ENCODE data around the gene NACA.

NACA gene

DNA sequence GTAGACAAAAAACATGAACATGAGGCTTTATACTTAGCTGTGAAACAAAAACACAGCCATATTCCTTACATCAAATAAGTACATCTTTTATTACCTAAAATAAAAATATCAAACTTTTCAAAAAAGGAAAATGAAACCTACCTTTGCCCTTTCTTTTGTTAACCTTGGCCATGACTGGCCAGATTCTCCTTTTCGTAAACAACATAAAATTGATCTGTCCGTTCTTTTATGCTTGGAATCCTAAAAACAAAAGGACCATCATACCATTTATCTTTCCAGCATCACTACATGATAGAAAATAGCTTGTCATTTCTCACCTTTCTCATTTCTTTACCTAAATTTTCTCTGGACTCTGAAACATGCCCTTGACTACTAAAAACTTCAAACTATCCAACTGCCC, 53.5 kb downstream of the NACA start:
- H3F3A ChIP-seq (ENCODE audit: control insufficient read depth, insufficient read depth) = peaks cover 34% of the 10 kb centered on the region
- peaks cover 88% of the 10 kb centered on the region for H3K36me3 ChIP-seq (ENCODE audit: control insufficient read depth, low read length)
- H3K27ac ChIP-seq (ENCODE audit: low read depth, low read length) = no peak overlapping the region

GRCh38 chr12:56670836-56671235, 54.3 kb downstream of the NACA start:
- peaks cover 16% of the 10 kb centered on the region for H4K20me1 ChIP-seq (ENCODE audit: control insufficient read depth, insufficient read depth, low read depth, low read length)

More for the DNA sequence above, 53.5 kb downstream of the NACA start:
- peaks cover 66% of the 10 kb centered on the region for H3K79me2 ChIP-seq (ENCODE audit: control insufficient read depth, low read length)
- H4K20me1 ChIP-seq (ENCODE audit: control insufficient read depth, insufficient read depth, low read depth, low read length) = peaks cover 16% of the 10 kb centered on the region
- H3K4me1 ChIP-seq (ENCODE audit: control insufficient read depth, low read length) = no peaks in the 10 kb centered on the region
- no peak overlapping the region for H3K4me3 ChIP-seq (ENCODE audit: low read length)
- H3K27me3 ChIP-seq (ENCODE audit: control insufficient read depth, low read length) = no peaks in the 10 kb centered on the region
- no peaks in the 10 kb centered on the region for H3K9me2 ChIP-seq (replicated peaks; ENCODE audit: control insufficient read depth, low read length)
- TF ChIP-seq CTCF (IDR thresholded peaks at IDR 0.05; ENCODE audit: low read depth, low read length, poor library complexity, severe bottlenecking) (no peak), EZH2phosphoT487 (IDR thresholded peaks at IDR 0.05; ENCODE audit: borderline replicate concordance, low read length) (no peak)
- no peak overlapping the region for H3K4me2 ChIP-seq (ENCODE audit: low read length)
- no peaks in the 10 kb centered on the region for H3K9me3 ChIP-seq (ENCODE audit: control insufficient read depth, insufficient read depth, low read length)

GRCh38 chr12:56668197-56668457, 57.0 kb downstream of the NACA start:
- no peak overlapping the region for H3K27ac ChIP-seq (ENCODE audit: low read depth, low read length)
- H3K4me3 ChIP-seq (ENCODE audit: low read length) = no peak overlapping the region
- H3K36me3 ChIP-seq (ENCODE audit: control insufficient read depth, low read length) = peaks cover 99% of the 10 kb centered on the region
- peaks cover 15% of the 10 kb centered on the region for H4K20me1 ChIP-seq (ENCODE audit: control insufficient read depth, insufficient read depth, low read depth, low read length)
- H3K27me3 ChIP-seq (ENCODE audit: control insufficient read depth, low read length) = no peaks in the 10 kb centered on the region
- H3K9me3 ChIP-seq (ENCODE audit: control insufficient read depth, insufficient read depth, low read length) = no peaks in the 10 kb centered on the region
- H3F3A ChIP-seq (ENCODE audit: control insufficient read depth, insufficient read depth) = peaks cover 48% of the 10 kb centered on the region
- H3K4me1 ChIP-seq (ENCODE audit: control insufficient read depth, low read length) = no peaks in the 10 kb centered on the region
- no peak overlapping the region for H3K4me2 ChIP-seq (ENCODE audit: low read length)
- peaks cover 35% of the 10 kb centered on the region for H3K79me2 ChIP-seq (ENCODE audit: control insufficient read depth, low read length)
- no peaks in the 10 kb centered on the region for H3K9me2 ChIP-seq (replicated peaks; ENCODE audit: control insufficient read depth, low read length)
- TF ChIP-seq CTCF (IDR thresholded peaks at IDR 0.05; ENCODE audit: low read depth, low read length, poor library complexity, severe bottlenecking) (no peak), EZH2phosphoT487 (IDR thresholded peaks at IDR 0.05; ENCODE audit: borderline replicate concordance, low read length) (no peak)

More at GRCh38 chr12:56670836-56671235, 54.3 kb downstream of the NACA start:
- Histone ChIP-seq H3K27ac (ENCODE audit: low read depth, low read length) (no peak overlapping the region), H3K36me3 (ENCODE audit: control insufficient read depth, low read length) (peaks cover 89% of the 10 kb centered on the region), H3K9me3 (ENCODE audit: control insufficient read depth, insufficient read depth, low read length) (no peaks in the 10 kb centered on the region), H3K4me3 (ENCODE audit: low read length) (no peak overlapping the region), H3K27me3 (ENCODE audit: control insufficient read depth, low read length) (no peaks in the 10 kb centered on the region), H3K4me1 (ENCODE audit: control insufficient read depth, low read length) (no peaks in the 10 kb centered on the region), H3F3A (ENCODE audit: control insufficient read depth, insufficient read depth) (peaks cover 38% of the 10 kb centered on the region), H3K9me2 (replicated peaks; ENCODE audit: control insufficient read depth, low read length) (no peaks in the 10 kb centered on the region), H3K79me2 (ENCODE audit: control insufficient read depth, low read length) (peaks cover 59% of the 10 kb centered on the region), H3K4me2 (ENCODE audit: low read length) (no peak overlapping the region)
- TF ChIP-seq CTCF (IDR thresholded peaks at IDR 0.05; ENCODE audit: low read depth, low read length, poor library complexity, severe bottlenecking) = no peak
- TF ChIP-seq EZH2phosphoT487 (IDR thresholded peaks at IDR 0.05; ENCODE audit: borderline replicate concordance, low read length) = no peak
